Ecto neural progenitor cell (in vitro differentiated cells): Measurements from ENCODE around the gene IQCN.

Experiments
- DNase-seq: peaks from one replicate; pipeline ENCODE4 v3.0.0-alpha.2; 2018; ENCODE audit warnings: low spot score

Gene IQCN

GRCh38 chr19:18208098-18208951 is 65.9 kb downstream of the IQCN start:
- DNase-seq, result peak; percentile 63
